Endothelial cell of umbilical vein (primary cell): ENCODE data around the gene CBFB. TPM values are rescaled to one million over a fixed set of nuclear protein-coding genes. Genes with fewer than 3 reads are reported as not detected.

Experiments used
- BruUV-seq: library from RNA; stranded (reverse); fragments of 400-500 nt; replicated peaks from 2 replicates; lab custom pipeline; 2021; lab: Mats Ljungman, UMichigan
- CTCF ChIA-PET: fragments of 300-600, 350-600 bp; sonication (Branson Sonifier 250); formaldehyde crosslinking; loops from one replicate; lab custom pipeline; 2021; ENCODE audit warnings: antibody characterized with exemption, inconsistent platforms; lab: Charles Lee
- POLR2A ChIA-PET: fragments of 300-600, 350-600 bp; sonication (Branson Sonifier 250); formaldehyde crosslinking; loops from one replicate; lab custom pipeline; 2021; ENCODE audit warnings: antibody characterized with exemption, inconsistent platforms; lab: Charles Lee
- DNase-seq: peaks from one replicate; pipeline ENCODE4 v3.0.0-alpha.2; 2011; ENCODE audit warnings: low read depth, low spot score
- FAIRE-seq: peaks from 2 replicates; lab custom pipeline; 2011; peaks lifted over from hg19 to GRCh38; lab: Jason Lieb, UNC
- H2AFZ ChIP-seq: 2 replicates; pipeline ENCODE4 v1.6.0; 2012; ENCODE audit warnings: low read depth, low read length, control low read depth, inconsistent platforms
- H3K27ac ChIP-seq: 2 replicates; pipeline ENCODE4 v1.5.1; 2011; ENCODE audit warnings: low read depth, mild to moderate bottlenecking, control low read depth, low read length, moderate library complexity; ENCODE audit not compliant: insufficient read depth
- H3K27me3 ChIP-seq, 2 experiments: 2 replicates each; pipeline versions ENCODE4 v1.6.0 to v1.6.1; 2011; ENCODE audit warnings: low read length in 2 of 2, mixed read lengths in 1 of 2; ENCODE audit not compliant: control insufficient read depth in 2 of 2, insufficient read depth in 2 of 2
- H3K36me3 ChIP-seq, 2 experiments: 2 replicates in 1 of 2; 3 replicates in 1 of 2; pipeline ENCODE4 v1.5.1; 2011; ENCODE audit warnings: low read length in 2 of 2, mild to moderate bottlenecking in 1 of 2, moderate library complexity in 1 of 2; ENCODE audit not compliant: control insufficient read depth in 2 of 2, insufficient read depth in 2 of 2; ENCODE audit errors: extremely low read depth in 1 of 2
- H3K4me1 ChIP-seq: 3 replicates; pipeline ENCODE4 v1.5.1; 2011; ENCODE audit warnings: mild to moderate bottlenecking, low read length; ENCODE audit not compliant: control insufficient read depth, insufficient read depth; ENCODE audit errors: extremely low read depth
- H3K4me2 ChIP-seq: 2 replicates; pipeline ENCODE4 v1.6.1; 2011; ENCODE audit warnings: low read length, control low read depth, mixed read lengths; ENCODE audit not compliant: insufficient read depth
- H3K4me3 ChIP-seq, 3 experiments: fragments of 200-600 bp in 1 of 3; sonication (generic), shearing (Covaris generic) in 1 of 3; replicated peaks in 1 of 3; 2 replicates each; pipeline ENCODE4 v1.5.1; 2011 to 2016; ENCODE audit warnings: control low read depth in 3 of 3, low read length in 3 of 3, mild to moderate bottlenecking in 2 of 3, inconsistent platforms in 1 of 3, low read depth in 1 of 3, moderate library complexity in 1 of 3; ENCODE audit not compliant: insufficient read depth in 1 of 3
- H3K79me2 ChIP-seq: 2 replicates; pipeline ENCODE4 v1.6.0; 2012; ENCODE audit warnings: low read length, inconsistent platforms; ENCODE audit not compliant: control insufficient read depth, insufficient read depth
- H3K9ac ChIP-seq: replicated peaks from 2 replicates; pipeline ENCODE3; 2011; ENCODE audit warnings: low read length, control low read depth; ENCODE audit not compliant: insufficient read depth; ENCODE audit errors: extremely low read depth
- H3K9me1 ChIP-seq: replicated peaks from 3 replicates; pipeline ENCODE4 v1.6.0; 2011; ENCODE audit warnings: mild to moderate bottlenecking, low read length; ENCODE audit not compliant: control insufficient read depth, insufficient read depth; ENCODE audit errors: extremely low read depth
- H3K9me3 ChIP-seq: replicated peaks from 2 replicates; pipeline ENCODE4 v1.5.1; 2012; ENCODE audit warnings: low read length, inconsistent platforms; ENCODE audit not compliant: control insufficient read depth, insufficient read depth
- H4K20me1 ChIP-seq: replicated peaks from 2 replicates; pipeline ENCODE3; 2011; ENCODE audit warnings: mild to moderate bottlenecking, low read length; ENCODE audit not compliant: control insufficient read depth, insufficient read depth; ENCODE audit errors: extremely low read depth
- EZH2 ChIP-seq: IDR thresholded peaks from 2 replicates; pipeline ENCODE4 v1.6.1; 2012; ENCODE audit warnings: borderline replicate concordance, low read depth, mild to moderate bottlenecking, moderate library complexity, low read length, inconsistent platforms; ENCODE audit not compliant: severe bottlenecking
- FOS ChIP-seq: IDR thresholded peaks from 2 replicates; pipeline ENCODE4 v1.6.1; 2011; ENCODE audit warnings: mild to moderate bottlenecking, low read length, moderate library complexity, borderline replicate concordance; ENCODE audit not compliant: insufficient read depth
- GATA2 ChIP-seq: IDR thresholded peaks from 2 replicates; pipeline ENCODE4 v1.7.0; 2011; ENCODE audit warnings: low read depth, mild to moderate bottlenecking, moderate library complexity, mixed read lengths, low read length; ENCODE audit not compliant: insufficient read length, insufficient read depth
- MYC ChIP-seq: IDR thresholded peaks from one replicate; pipeline ENCODE4 v1.6.1; 2011; ENCODE audit warnings: mild to moderate bottlenecking, low read depth, low read length
- POLR2A ChIP-seq: IDR thresholded peaks from 2 replicates; pipeline ENCODE4 v1.6.1; 2012; ENCODE audit warnings: low read depth, mild to moderate bottlenecking, control low read depth, low read length
- dilution Hi-C: fragments of 300-500 bp; cut with MboI; formaldehyde crosslinking; loops from one replicate; pipeline ENCODE4 v1.15.0; 2019; ENCODE audit warnings: low sequenced_read_pairs; ENCODE audit not compliant: extremely low pct_ligation_motif_present
- intact Hi-C: fragments of 100-400 bp; cut with micrococcal nuclease; formaldehyde crosslinking; loops from one replicate; pipeline ENCODE4 v1.10.0; 2022
- polyA plus RNA-seq, 4 experiments: library from polyadenylated mRNA; depleted of rRNA in 3 of 4; stranded (reverse) in 3 of 4; unstranded in 1 of 4; fragments of >200 nt; gene quantifications; 2 replicates each; pipeline versions ENCODE4 v1.2.1 to v1.2.3, GENCODE V29; 2011 to 2012; ENCODE audit warnings: missing spikeins in 1 of 4
- total RNA-seq: library from RNA; stranded (reverse); gene quantifications from 2 replicates; pipeline ENCODE4 v1.2.3, GENCODE V29; 2021
- TF ChIP-seq, protein P1 (sequence below): IDR thresholded peaks from 2 replicates; pipeline ENCODE4 v1.6.1; 2011; ENCODE audit not compliant: insufficient read depth, insufficient read length

The CBFB gene
- total and polyA plus RNA-seq, 2 donors (not counting 3 experiments of a cell fraction or from before 2014, with no cell fraction given): 27.8 to 103 TPM

DNA sequence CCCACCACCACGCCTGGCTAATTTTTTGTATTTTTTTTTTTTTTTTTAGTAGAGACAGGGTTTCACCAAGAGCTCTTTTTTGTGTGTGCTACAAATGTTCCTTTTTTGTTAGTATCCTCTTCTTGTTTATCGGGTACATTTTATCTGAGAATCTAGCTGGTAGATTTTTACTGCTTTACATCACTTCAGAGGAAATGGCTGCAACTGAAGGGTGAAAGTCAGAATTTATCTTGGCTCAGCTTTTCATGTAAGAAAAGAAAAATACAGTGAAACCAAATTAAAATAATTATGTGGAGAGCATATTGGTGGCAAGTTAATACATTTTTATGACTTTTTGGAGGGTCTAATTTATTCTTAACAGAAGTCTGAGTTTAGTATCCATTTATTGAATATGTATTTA is 26.0 kb downstream of the CBFB start:
- ChIA-PET CTCF (interaction anchor here (1.3 to 2.7 kb wide), 3 partner anchors 12 to 47 kb away, joined by 4 to 9 read pairs (median 4); no protein-coding TSS in a partner anchor), POLR2A (no interaction called here)
- FAIRE-seq (no peak), DNase-seq (peak; percentile 28)
- peaks cover 0 to 2% of the 10 kb centered on the region in 2 experiments for H3K36me3 ChIP-seq
- dilution Hi-C loops (no loop called here), intact Hi-C loops (no loop called here)
- TF ChIP-seq EZH2 (no peak), GATA2 (no peak)
- no peaks in the 10 kb centered on the region for H3K9me3 ChIP-seq
- H3K9ac ChIP-seq: no peak overlapping the region
- no peak overlapping the region for H3K4me2 ChIP-seq
- no peak overlapping the region for H2AFZ ChIP-seq
- no peak overlapping the region for H3K27ac ChIP-seq
- H3K27me3 ChIP-seq: no peaks in the 10 kb centered on the region
- peaks cover 10% of the 10 kb centered on the region for H4K20me1 ChIP-seq
- peaks cover 95% of the 10 kb centered on the region for H3K79me2 ChIP-seq
- H3K4me3 ChIP-seq: no peak overlapping the region
- peaks cover 4% of the 10 kb centered on the region for H3K4me1 ChIP-seq
- peaks cover 2% of the 10 kb centered on the region for H3K9me1 ChIP-seq
- no TSS peak for BruUV-seq

DNA sequence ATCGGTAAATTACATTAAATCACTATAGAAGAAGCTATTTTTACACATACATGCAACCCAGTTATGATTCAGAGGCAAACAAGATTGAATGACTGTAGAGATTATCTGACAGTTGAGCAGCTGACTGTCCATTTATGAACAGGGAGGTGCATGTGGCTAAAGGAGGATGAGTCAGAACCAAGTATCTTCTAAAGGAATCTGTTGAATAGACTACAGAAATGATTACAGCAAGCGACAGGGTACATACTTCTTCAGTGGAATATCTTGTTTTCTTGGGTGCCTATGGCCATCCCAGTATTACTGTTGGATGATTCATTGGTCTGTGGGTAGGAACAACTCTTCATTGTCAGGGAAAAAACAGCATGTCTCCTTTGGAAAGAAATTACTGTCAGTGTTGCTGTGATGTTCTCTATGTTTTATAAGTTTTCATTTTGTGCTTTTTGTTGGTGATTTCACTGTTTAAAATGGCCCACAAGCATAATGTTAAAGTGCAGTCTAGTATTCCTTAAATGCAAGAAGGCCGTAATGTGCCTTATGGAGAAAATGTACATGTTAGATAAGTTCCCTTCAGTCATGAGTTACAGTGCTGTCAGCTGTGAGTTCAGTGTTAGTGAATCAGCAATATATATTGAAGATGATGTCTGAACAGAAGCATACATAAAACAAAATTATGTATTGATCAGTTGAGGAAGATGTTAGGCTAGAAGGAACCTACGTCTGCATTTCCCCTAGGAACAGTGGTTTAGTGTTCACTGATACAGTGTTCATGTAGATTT is 27.0 kb downstream of the CBFB start:
- Histone ChIP-seq H3K36me3 (peaks cover 2% of the 10 kb centered on the region in 2 experiments), H4K20me1 (peaks cover 10% of the 10 kb centered on the region), H3K27me3 (no peaks in the 10 kb centered on the region), H3K79me2 (peaks cover 97% of the 10 kb centered on the region), H3K4me2 (no peak overlapping the region), H3K4me3 (no peak overlapping the region), H2AFZ (no peak overlapping the region), H3K4me1 (peaks cover 4% of the 10 kb centered on the region), H3K9ac (no peak overlapping the region), H3K27ac (no peak overlapping the region), H3K9me3 (no peaks in the 10 kb centered on the region), H3K9me1 (peaks cover 2% of the 10 kb centered on the region)
- ChIA-PET POLR2A (no interaction called here), CTCF (interaction anchor here (1.3 kb wide), 1 partner anchor 46 kb away, joined by 4 read pairs; no protein-coding TSS in a partner anchor)
- DNase-seq (peak; percentile 14), FAIRE-seq (no peak)
- intact Hi-C loops (no loop called here), dilution Hi-C loops (no loop called here)
- BruUV-seq: no TSS peak
- TF ChIP-seq FOS (peak; percentile 59), MYC (no peak), EZH2 (no peak), POLR2A (no peak)
- TF ChIP-seq, protein P1, sequence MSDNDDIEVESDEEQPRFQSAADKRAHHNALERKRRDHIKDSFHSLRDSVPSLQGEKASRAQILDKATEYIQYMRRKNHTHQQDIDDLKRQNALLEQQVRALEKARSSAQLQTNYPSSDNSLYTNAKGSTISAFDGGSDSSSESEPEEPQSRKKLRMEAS: no peak
